HEK293 (cell line): Measurements from ENCODE around the gene TTN.

Experiments used
- CTCF ChIA-PET: fragments of 350-600 bp; formaldehyde crosslinking; extraction: SDS; loops from one replicate; lab custom pipeline; 2021; ENCODE audit warnings: antibody characterized with exemption; lab: Yijun Ruan, JAX
- POLR2A ChIA-PET: fragments of 300-600 bp; formaldehyde crosslinking; extraction: SDS; loops from one replicate; lab custom pipeline; 2020; ENCODE audit warnings: antibody characterized with exemption, inconsistent platforms; lab: Yijun Ruan, JAX
- H3K27ac ChIP-seq: fragments of 200-500 bp; sonication (Bioruptor generic); 2 replicates; pipeline ENCODE4 v1.5.1; 2014; ENCODE audit warnings: low read depth, low read length, control low read depth, inconsistent platforms; ENCODE audit errors: extremely low read depth
- H3K36me3 ChIP-seq, 2 experiments: fragments of 200-500 bp in 1 of 2; sonication (Bioruptor generic) in 1 of 2; 1 replicate in 1 of 2; 2 replicates in 1 of 2; pipeline ENCODE4 v1.5.1; 2014 to 2017; ENCODE audit warnings: inconsistent platforms in 2 of 2, low read length in 2 of 2; ENCODE audit not compliant: control insufficient read depth in 2 of 2, insufficient read depth in 1 of 2
- H3K4me1 ChIP-seq: fragments of 200-500 bp; sonication (Bioruptor generic); 2 replicates; pipeline ENCODE4 v1.5.1; 2014; ENCODE audit warnings: mild to moderate bottlenecking, low read length, inconsistent platforms; ENCODE audit not compliant: control insufficient read depth, insufficient read depth
- H3K4me3 ChIP-seq: 2 replicates; pipeline ENCODE4 v1.5.1; 2011; ENCODE audit warnings: low read depth, mild to moderate bottlenecking, control low read depth, low read length, moderate library complexity
- H3K9me3 ChIP-seq: fragments of 200-500 bp; sonication (Bioruptor generic); 2 replicates; pipeline ENCODE4 v1.5.1; 2014; ENCODE audit warnings: low read depth, low read length, inconsistent platforms; ENCODE audit not compliant: control insufficient read depth, insufficient read depth
- HOXA7 ChIP-seq: sonication (generic); formaldehyde crosslinking; IDR thresholded peaks from 2 replicates; pipeline ENCODE4 v1.8.1; 2022; ENCODE audit warnings: missing genetic modification reagents, borderline replicate concordance
- HOXC10 ChIP-seq: sonication (generic); formaldehyde crosslinking; IDR thresholded peaks from 2 replicates; pipeline ENCODE4 v1.8.1; 2023; ENCODE audit warnings: mild to moderate bottlenecking, missing genetic modification reagents
- IKZF3 ChIP-seq: fragments of 450-650 bp; IDR thresholded peaks from 2 replicates; pipeline ENCODE4 v1.5.0; 2018; ENCODE audit warnings: missing biosample characterization, mild to moderate bottlenecking, missing genetic modification characterization, moderate library complexity
- REPIN1 ChIP-seq: fragments of 450-650 bp; formaldehyde crosslinking; IDR thresholded peaks from 2 replicates; pipeline ENCODE4 v1.5.1; 2017; ENCODE audit warnings: missing biosample characterization, missing genetic modification characterization, low read depth
- REST ChIP-seq: fragments of 450-650 bp; formaldehyde crosslinking; IDR thresholded peaks from 2 replicates; pipeline ENCODE4 v1.5.1; 2016; ENCODE audit warnings: missing biosample characterization, missing genetic modification characterization
- TSHZ1 ChIP-seq: fragments of 450-650 bp; formaldehyde crosslinking; IDR thresholded peaks from 2 replicates; pipeline ENCODE4 v1.5.1; 2016; ENCODE audit warnings: missing biosample characterization, missing genetic modification characterization, borderline replicate concordance
- ZNF140 ChIP-seq: fragments of 450-650 bp; formaldehyde crosslinking; IDR thresholded peaks from 2 replicates; pipeline ENCODE4 v1.5.1; 2016; ENCODE audit warnings: missing biosample characterization, missing genetic modification characterization
- ZNF280D ChIP-seq: fragments of 450-650 bp; formaldehyde crosslinking; IDR thresholded peaks from 2 replicates; pipeline ENCODE4 v1.5.1; 2016; ENCODE audit warnings: missing biosample characterization, missing genetic modification characterization
- ZNF76 ChIP-seq: fragments of 450-650 bp; formaldehyde crosslinking; IDR thresholded peaks from 2 replicates; pipeline ENCODE4; 2016; ENCODE audit warnings: low read depth, missing biosample characterization, missing genetic modification characterization, borderline replicate concordance
- TF ChIP-seq, protein P1 (sequence below): fragments of 450-650 bp; formaldehyde crosslinking; conservative IDR thresholded peaks from 2 replicates; pipeline ENCODE4 v1.5.1; 2016; ENCODE audit warnings: low read depth, missing biosample characterization, missing genetic modification characterization
- TF ChIP-seq, protein P2 (sequence below): fragments of 450-650 bp; formaldehyde crosslinking; IDR thresholded peaks from 2 replicates; pipeline ENCODE4 v1.5.1; 2016; ENCODE audit warnings: missing biosample characterization, missing genetic modification characterization
- TF ChIP-seq, protein P3 (sequence below): fragments of 450-650 bp; IDR thresholded peaks from 2 replicates; pipeline ENCODE4 v1.5.1; 2018; ENCODE audit warnings: missing biosample characterization, missing genetic modification characterization

TTN gene

DNA sequence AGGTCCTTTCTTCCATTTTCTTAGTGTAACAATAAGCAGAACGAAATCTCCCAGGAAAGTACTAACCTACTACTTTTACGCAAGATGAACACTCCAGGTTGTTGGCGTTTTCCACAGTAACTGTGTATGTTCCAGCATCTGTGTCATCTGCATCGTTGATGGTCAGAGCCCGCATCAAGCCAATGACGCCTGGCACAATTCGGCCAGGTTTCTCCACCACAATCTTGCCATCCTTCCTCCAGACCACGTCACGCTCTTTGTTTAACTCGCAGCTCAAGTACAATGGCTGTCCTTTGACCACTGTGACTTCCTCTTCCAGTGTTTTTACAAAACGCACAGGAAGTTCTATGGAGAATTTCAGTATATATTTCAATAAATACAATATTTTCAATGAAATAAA lies 171.3 kb downstream of the TTN start (continued):
- no peak for TF ChIP-seq HOXC10 (CRISPR knock-in tag)
- TF ChIP-seq ZNF140: no peak
- TF ChIP-seq, protein P1, sequence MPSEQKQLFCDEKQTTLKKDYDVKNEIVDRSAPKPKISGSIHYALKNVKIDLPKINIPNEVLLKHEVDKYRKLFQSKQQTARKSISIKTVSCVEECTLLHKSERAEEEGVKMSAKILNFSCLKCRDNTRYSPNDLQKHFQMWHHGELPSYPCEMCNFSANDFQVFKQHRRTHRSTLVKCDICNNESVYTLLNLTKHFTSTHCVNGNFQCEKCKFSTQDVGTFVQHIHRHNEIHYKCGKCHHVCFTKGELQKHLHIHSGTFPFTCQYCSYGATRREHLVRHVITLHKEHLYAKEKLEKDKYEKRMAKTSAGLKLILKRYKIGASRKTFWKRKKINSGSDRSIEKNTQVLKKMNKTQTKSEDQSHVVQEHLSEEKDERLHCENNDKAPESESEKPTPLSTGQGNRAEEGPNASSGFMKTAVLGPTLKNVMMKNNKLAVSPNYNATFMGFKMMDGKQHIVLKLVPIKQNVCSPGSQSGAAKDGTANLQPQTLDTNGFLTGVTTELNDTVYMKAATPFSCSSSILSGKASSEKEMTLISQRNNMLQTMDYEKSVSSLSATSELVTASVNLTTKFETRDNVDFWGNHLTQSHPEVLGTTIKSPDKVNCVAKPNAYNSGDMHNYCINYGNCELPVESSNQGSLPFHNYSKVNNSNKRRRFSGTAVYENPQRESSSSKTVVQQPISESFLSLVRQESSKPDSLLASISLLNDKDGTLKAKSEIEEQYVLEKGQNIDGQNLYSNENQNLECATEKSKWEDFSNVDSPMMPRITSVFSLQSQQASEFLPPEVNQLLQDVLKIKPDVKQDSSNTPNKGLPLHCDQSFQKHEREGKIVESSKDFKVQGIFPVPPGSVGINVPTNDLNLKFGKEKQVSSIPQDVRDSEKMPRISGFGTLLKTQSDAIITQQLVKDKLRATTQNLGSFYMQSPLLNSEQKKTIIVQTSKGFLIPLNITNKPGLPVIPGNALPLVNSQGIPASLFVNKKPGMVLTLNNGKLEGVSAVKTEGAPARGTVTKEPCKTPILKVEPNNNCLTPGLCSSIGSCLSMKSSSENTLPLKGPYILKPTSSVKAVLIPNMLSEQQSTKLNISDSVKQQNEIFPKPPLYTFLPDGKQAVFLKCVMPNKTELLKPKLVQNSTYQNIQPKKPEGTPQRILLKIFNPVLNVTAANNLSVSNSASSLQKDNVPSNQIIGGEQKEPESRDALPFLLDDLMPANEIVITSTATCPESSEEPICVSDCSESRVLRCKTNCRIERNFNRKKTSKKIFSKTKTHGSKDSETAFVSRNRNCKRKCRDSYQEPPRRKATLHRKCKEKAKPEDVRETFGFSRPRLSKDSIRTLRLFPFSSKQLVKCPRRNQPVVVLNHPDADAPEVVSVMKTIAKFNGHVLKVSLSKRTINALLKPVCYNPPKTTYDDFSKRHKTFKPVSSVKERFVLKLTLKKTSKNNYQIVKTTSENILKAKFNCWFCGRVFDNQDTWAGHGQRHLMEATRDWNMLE: no peak
- TF ChIP-seq ZNF280D (tag by site-specific recombination): no peak
- no peak for TF ChIP-seq IKZF3
- no peak for TF ChIP-seq REST (tag by site-specific recombination)
- TF ChIP-seq, protein P2, sequence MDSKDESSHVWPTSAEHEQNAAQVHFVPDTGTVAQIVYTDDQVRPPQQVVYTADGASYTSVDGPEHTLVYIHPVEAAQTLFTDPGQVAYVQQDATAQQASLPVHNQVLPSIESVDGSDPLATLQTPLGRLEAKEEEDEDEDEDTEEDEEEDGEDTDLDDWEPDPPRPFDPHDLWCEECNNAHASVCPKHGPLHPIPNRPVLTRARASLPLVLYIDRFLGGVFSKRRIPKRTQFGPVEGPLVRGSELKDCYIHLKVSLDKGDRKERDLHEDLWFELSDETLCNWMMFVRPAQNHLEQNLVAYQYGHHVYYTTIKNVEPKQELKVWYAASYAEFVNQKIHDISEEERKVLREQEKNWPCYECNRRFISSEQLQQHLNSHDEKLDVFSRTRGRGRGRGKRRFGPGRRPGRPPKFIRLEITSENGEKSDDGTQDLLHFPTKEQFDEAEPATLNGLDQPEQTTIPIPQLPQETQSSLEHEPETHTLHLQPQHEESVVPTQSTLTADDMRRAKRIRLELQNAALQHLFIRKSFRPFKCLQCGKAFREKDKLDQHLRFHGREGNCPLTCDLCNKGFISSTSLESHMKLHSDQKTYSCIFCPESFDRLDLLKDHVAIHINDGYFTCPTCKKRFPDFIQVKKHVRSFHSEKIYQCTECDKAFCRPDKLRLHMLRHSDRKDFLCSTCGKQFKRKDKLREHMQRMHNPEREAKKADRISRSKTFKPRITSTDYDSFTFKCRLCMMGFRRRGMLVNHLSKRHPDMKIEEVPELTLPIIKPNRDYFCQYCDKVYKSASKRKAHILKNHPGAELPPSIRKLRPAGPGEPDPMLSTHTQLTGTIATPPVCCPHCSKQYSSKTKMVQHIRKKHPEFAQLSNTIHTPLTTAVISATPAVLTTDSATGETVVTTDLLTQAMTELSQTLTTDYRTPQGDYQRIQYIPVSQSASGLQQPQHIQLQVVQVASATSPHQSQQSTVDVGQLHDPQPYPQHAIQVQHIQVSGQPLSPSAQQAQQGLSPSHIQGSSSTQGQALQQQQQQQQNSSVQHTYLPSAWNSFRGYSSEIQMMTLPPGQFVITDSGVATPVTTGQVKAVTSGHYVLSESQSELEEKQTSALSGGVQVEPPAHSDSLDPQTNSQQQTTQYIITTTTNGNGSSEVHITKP (tag by site-specific recombination): no peak
- no peak for TF ChIP-seq HOXA7
- no peak for TF ChIP-seq REPIN1 (tag by site-specific recombination)

DNA sequence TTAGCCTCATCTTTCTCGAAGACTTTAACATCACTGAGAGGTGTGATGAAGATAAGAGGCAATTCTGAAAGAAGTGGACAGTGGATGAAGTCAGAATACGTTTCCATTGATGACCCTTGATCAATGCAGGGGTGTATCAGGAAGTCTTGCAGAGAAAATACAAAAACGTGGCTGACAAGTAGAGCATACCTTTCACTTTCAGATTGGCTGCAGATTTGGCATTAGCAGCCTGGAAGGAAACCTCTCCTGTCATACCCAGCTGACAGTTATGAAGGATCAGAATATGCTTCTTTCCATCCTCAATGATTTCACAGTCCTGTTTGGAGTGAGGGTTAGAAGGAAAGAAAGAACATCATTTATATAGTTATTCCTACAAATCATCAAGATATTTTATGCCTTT lies 174.5 kb downstream of the TTN start:
- ChIA-PET POLR2A (no interaction called here), CTCF (interaction anchor here (0.6 kb wide), 1 partner anchor 169 kb away, joined by 3 read pairs; no protein-coding TSS in a partner anchor)
- Histone ChIP-seq H3K9me3 (no peaks in the 10 kb centered on the region), H3K4me1 (no peaks in the 10 kb centered on the region), H3K36me3 (no peaks in the 10 kb centered on the region), H3K4me3 (no peak overlapping the region), H3K27ac (no peak overlapping the region)
- TF ChIP-seq ZNF76 (tag by site-specific recombination) (no peak), TSHZ1 (tag by site-specific recombination) (no peak)
- TF ChIP-seq, protein P3, sequence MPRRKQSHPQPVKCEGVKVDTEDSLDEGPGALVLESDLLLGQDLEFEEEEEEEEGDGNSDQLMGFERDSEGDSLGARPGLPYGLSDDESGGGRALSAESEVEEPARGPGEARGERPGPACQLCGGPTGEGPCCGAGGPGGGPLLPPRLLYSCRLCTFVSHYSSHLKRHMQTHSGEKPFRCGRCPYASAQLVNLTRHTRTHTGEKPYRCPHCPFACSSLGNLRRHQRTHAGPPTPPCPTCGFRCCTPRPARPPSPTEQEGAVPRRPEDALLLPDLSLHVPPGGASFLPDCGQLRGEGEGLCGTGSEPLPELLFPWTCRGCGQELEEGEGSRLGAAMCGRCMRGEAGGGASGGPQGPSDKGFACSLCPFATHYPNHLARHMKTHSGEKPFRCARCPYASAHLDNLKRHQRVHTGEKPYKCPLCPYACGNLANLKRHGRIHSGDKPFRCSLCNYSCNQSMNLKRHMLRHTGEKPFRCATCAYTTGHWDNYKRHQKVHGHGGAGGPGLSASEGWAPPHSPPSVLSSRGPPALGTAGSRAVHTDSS (tag by site-specific recombination): no peak
